ENCODE measurements around the gene TMC2.

- TF ChIP-seq CTCF (IDR thresholded peaks at IDR 0.05), result no peak
- no peak for TF ChIP-seq POLR2A (IDR thresholded peaks at IDR 0.05)
These were observed 15.8 kb upstream of the TMC2 start for GRCh38 chr20:2520617-2521016.
